Progenitor cell of endocrine pancreas (in vitro differentiated cells): ENCODE results near the gene PAPOLG. TPM values are rescaled to one million over a fixed set of nuclear protein-coding genes. Genes with fewer than 3 reads are reported as not detected.

ENCODE experiments used
- DNase-seq: peaks from one replicate; pipeline ENCODE4 v3.0.0; 2021; ENCODE audit warnings: low spot score; ENCODE audit not compliant: unreplicated experiment
- H3K27ac Mint-ChIP-seq: 2 replicates; pipeline ENCODE4 v1.8.0; 2021; ENCODE audit warnings: mild to moderate bottlenecking, moderate library complexity, mixed read lengths
- H3K27me3 Mint-ChIP-seq: 2 replicates; pipeline ENCODE4 v1.8.0; 2021; ENCODE audit warnings: mixed read lengths
- H3K36me3 Mint-ChIP-seq: 2 replicates; pipeline ENCODE4 v1.8.0; 2022; ENCODE audit warnings: mixed read lengths; ENCODE audit not compliant: insufficient read depth
- H3K4me1 Mint-ChIP-seq: 2 replicates; pipeline ENCODE4 v1.8.0; 2021; ENCODE audit warnings: low read depth, mixed read lengths
- H3K4me3 Mint-ChIP-seq: 2 replicates; pipeline ENCODE4 v1.8.0; 2021; ENCODE audit warnings: low read depth, mild to moderate bottlenecking, moderate library complexity, mixed read lengths
- H3K9me3 Mint-ChIP-seq: 2 replicates; pipeline ENCODE4 v1.8.0; 2021; ENCODE audit warnings: low read depth, mixed read lengths
- total RNA-seq: library from RNA; stranded (reverse); gene quantifications from 2 replicates; pipeline ENCODE4 v1.2.1, GENCODE V29; 2021
- TF ChIP-seq, protein P1 (sequence below): fragments of 200-600 bp; sonication (generic); IDR thresholded peaks from one replicate; pipeline ENCODE4 v1.5.0; 2021; ENCODE audit warnings: antibody characterized with exemption, mild to moderate bottlenecking; ENCODE audit not compliant: unreplicated experiment

PAPOLG gene
- total RNA-seq, 1 donor from 2014 or later, result 31.8 TPM

DNA sequence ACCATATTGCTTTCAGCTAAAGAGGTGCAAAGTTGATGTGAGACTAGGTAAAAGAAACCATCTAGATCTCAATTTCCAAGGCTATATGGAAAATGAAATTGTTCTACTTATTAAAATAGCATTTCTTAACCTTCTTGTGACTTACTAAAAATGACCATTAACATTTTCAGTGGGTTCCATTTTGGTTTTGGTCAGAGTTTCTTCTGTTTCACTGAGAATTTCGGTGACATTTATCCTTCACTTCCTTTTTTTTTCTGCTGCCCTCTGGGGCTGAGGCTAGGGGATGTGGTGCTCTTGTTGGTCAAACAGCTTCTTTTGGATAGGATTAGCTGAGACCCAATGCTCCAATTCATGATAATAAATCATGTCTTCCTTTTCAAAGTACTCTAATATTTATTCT lies 81.1 kb downstream of the PAPOLG start:
- H3K4me3 Mint-ChIP-seq, result no peak overlapping the region
- no peaks in the 10 kb centered on the region for H3K9me3 Mint-ChIP-seq
- peaks cover 3% of the 10 kb centered on the region for H3K4me1 Mint-ChIP-seq
- TF ChIP-seq, protein P1, sequence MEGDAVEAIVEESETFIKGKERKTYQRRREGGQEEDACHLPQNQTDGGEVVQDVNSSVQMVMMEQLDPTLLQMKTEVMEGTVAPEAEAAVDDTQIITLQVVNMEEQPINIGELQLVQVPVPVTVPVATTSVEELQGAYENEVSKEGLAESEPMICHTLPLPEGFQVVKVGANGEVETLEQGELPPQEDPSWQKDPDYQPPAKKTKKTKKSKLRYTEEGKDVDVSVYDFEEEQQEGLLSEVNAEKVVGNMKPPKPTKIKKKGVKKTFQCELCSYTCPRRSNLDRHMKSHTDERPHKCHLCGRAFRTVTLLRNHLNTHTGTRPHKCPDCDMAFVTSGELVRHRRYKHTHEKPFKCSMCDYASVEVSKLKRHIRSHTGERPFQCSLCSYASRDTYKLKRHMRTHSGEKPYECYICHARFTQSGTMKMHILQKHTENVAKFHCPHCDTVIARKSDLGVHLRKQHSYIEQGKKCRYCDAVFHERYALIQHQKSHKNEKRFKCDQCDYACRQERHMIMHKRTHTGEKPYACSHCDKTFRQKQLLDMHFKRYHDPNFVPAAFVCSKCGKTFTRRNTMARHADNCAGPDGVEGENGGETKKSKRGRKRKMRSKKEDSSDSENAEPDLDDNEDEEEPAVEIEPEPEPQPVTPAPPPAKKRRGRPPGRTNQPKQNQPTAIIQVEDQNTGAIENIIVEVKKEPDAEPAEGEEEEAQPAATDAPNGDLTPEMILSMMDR, result no peak
- H3K36me3 Mint-ChIP-seq, result no peaks in the 10 kb centered on the region
- DNase-seq, result no peak
- no peak overlapping the region for H3K27ac Mint-ChIP-seq
- H3K27me3 Mint-ChIP-seq, result peaks cover 3% of the 10 kb centered on the region

DNA sequence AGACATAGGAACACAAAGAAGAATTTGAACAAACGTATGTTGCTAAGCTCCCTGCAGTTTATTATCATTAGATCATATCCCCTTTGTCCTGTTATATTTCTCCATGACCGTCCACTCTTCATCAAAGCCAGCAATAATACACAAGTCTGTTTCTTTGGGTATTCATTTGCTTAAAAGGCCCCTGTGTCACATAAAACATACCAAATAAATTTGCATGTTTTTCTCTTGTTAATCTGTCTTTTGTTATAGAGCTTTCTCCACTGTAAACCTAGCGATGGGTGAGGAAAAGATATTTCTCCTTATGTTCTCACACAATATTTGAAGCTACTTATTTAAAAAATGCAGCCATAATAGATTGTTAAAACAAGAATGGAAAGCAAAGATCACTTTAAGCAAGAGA lies 82.4 kb downstream of the PAPOLG start:
- peaks cover 3% of the 10 kb centered on the region for H3K4me1 Mint-ChIP-seq

DNA sequence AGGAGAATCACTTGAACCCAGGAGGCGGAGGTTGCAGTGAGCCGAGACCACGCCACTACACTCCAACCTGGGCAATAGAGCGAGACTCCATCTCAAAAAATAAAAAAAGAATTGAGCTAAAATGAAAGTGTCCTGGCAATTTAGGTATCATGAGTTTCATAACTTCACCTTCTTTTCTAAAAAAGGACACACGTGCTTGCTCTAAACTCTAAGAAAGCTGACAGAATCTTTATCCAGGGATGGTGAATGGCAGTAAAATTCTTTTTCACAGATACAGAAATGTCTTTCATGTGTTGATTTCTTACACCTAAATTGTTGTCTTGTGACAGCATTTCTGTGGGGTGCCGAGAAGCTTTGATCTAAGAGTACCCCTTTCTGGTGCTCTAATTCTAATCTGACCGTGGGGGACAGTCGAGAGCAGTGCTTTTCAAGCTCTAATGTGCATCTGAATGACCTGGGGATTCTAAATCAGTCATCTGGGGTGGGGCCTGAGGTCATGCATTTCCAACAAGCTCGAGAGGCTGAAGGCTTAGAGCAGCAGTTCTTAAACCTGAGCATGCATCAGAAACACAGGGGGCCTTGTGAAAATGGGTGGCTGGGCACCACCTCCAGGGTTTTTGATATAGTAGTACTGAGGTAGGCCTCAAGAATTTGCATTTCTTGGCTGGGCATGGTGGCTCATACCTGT lies 83.2 kb downstream of the PAPOLG start:
- no peak overlapping the region for H3K4me3 Mint-ChIP-seq

More for the DNA sequence above, 82.4 kb downstream of the PAPOLG start:
- H3K4me3 Mint-ChIP-seq, result no peak overlapping the region
- peaks cover 3% of the 10 kb centered on the region for H3K27me3 Mint-ChIP-seq
- no peaks in the 10 kb centered on the region for H3K9me3 Mint-ChIP-seq
- DNase-seq, result no peak
- H3K27ac Mint-ChIP-seq, result no peak overlapping the region
- H3K36me3 Mint-ChIP-seq, result no peaks in the 10 kb centered on the region
- TF ChIP-seq, protein P1, result no peak

DNA sequence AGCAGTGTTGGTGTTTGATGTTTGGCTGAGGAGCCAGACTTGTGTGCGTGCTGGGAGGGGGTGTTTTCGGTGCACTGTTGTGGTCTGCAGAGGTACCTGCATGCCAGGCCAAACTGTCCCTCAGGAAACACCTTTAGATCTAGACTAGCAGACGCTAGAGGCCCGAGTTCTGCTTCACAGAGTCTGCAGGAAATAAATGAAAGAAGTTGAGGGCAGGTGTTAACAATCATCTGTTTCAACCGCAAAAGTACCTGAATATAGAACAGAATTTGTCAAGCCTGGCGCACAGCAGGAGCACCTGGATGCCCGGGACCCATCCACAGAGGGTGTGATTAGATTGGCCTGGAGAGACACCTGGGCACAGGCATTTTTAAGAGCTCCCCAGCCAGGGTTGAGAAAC lies 84.8 kb downstream of the PAPOLG start:
- no peaks in the 10 kb centered on the region for H3K36me3 Mint-ChIP-seq
- TF ChIP-seq, protein P1, result no peak
- H3K27ac Mint-ChIP-seq, result no peak overlapping the region
- no peaks in the 10 kb centered on the region for H3K27me3 Mint-ChIP-seq
- H3K4me1 Mint-ChIP-seq, result peaks cover 3% of the 10 kb centered on the region
- DNase-seq, result no peak
- no peaks in the 10 kb centered on the region for H3K9me3 Mint-ChIP-seq
- no peak overlapping the region for H3K4me3 Mint-ChIP-seq

More for the DNA sequence above, 83.2 kb downstream of the PAPOLG start:
- no peak overlapping the region for H3K27ac Mint-ChIP-seq
- H3K36me3 Mint-ChIP-seq, result no peaks in the 10 kb centered on the region
- H3K4me1 Mint-ChIP-seq, result peaks cover 3% of the 10 kb centered on the region
- peaks cover 3% of the 10 kb centered on the region for H3K27me3 Mint-ChIP-seq
- no peak for DNase-seq
- H3K9me3 Mint-ChIP-seq, result no peaks in the 10 kb centered on the region
- TF ChIP-seq, protein P1, result no peak

DNA sequence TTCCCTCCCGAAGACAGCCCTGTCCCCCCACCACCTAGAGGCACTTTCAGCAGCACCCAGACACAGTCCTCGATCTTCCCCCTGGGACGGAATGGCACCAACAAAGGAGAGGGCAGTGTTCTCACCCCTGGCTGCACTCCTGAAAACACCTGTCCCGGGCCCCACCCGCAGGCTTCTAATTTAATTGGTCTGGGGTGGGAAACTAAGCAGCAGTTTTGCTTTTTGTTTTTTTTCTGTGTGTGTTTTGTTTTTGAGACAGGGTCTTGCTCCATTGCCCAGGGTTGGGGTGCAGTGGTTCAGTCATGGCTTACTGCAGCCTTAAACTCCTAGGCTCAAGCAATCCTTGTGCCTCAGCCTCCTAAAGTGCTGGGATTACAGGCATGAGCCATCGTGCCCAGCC lies 86.9 kb downstream of the PAPOLG start:
- no peaks in the 10 kb centered on the region for H3K9me3 Mint-ChIP-seq
- no peaks in the 10 kb centered on the region for H3K36me3 Mint-ChIP-seq
- TF ChIP-seq, protein P1, result no peak
- H3K27me3 Mint-ChIP-seq, result no peaks in the 10 kb centered on the region
- no peak overlapping the region for H3K27ac Mint-ChIP-seq
- H3K4me1 Mint-ChIP-seq, result peaks cover 3% of the 10 kb centered on the region
- no peak for DNase-seq
- H3K4me3 Mint-ChIP-seq, result no peak overlapping the region
